ENCODE measurements around the gene MINK1.
"Not testable (repeated sequence)": the region's sequence is repeated elsewhere in the genome, so short reads cannot be mapped to it uniquely, and the experiment has no call there.

Gene MINK1

DNA sequence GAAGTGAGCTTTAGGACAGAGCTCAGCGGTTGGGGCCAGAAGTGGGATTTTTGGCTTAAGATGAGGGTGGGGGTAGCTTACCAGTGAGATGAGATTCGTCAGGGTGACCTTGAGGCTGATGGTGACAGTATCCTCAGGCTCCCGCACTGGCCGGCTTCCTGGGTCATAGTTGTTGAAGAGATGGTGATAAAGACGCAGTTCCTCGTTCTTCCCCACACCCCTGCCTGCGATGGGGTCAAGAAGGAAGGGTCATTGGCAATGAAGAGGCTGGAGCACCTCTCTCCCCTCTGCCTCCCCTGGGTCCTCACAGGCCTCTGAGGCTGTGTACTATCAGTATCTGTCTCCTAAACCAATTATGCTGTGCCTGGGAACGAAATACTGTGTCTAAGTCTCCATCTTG lies 69.4 kb downstream of the MINK1 start:
- H3K27me3 Mint-ChIP-seq (ENCODE audit: low read depth): no peaks in the 10 kb centered on the region
- TF ChIP-seq, protein P1, sequence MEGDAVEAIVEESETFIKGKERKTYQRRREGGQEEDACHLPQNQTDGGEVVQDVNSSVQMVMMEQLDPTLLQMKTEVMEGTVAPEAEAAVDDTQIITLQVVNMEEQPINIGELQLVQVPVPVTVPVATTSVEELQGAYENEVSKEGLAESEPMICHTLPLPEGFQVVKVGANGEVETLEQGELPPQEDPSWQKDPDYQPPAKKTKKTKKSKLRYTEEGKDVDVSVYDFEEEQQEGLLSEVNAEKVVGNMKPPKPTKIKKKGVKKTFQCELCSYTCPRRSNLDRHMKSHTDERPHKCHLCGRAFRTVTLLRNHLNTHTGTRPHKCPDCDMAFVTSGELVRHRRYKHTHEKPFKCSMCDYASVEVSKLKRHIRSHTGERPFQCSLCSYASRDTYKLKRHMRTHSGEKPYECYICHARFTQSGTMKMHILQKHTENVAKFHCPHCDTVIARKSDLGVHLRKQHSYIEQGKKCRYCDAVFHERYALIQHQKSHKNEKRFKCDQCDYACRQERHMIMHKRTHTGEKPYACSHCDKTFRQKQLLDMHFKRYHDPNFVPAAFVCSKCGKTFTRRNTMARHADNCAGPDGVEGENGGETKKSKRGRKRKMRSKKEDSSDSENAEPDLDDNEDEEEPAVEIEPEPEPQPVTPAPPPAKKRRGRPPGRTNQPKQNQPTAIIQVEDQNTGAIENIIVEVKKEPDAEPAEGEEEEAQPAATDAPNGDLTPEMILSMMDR (IDR thresholded peaks at IDR 0.05; ENCODE audit: unreplicated experiment in 3 of 3): no peak
- H3K36me3 Mint-ChIP-seq (ENCODE audit: low read depth): peaks cover 6% of the 10 kb centered on the region
- H3K4me1 Mint-ChIP-seq: peaks cover 15% of the 10 kb centered on the region
- peak overlapping the region in 2 of 3 experiments; percentile 10 to 41 for H3K27ac Mint-ChIP-seq
- no peaks in the 10 kb centered on the region for H3K9me3 Mint-ChIP-seq
- H3K4me3 Mint-ChIP-seq: no peak overlapping the region

GRCh38 chr17:4903051-4903818 lies 70.1 kb downstream of the MINK1 start, which contains the start of gene CHRNE:
Gene CHRNE, minus strand, starts transcription at chr17:4903098. Its CDS starts 35 bp downstream, at chr17:4903063.
- no peaks in the 10 kb centered on the region for H3K9me3 Mint-ChIP-seq
- H3K4me1 Mint-ChIP-seq: peaks cover 15% of the 10 kb centered on the region
- TF ChIP-seq, protein P1 (IDR thresholded peaks at IDR 0.05; ENCODE audit: unreplicated experiment in 3 of 3): peak; percentile 74 to 80 (median 75)
- no peaks in the 10 kb centered on the region for H3K27me3 Mint-ChIP-seq (ENCODE audit: low read depth)
- H3K27ac Mint-ChIP-seq: peak within 1 kb of the TSS; percentile 10 to 41 (median 12)
- peaks cover 6% of the 10 kb centered on the region for H3K36me3 Mint-ChIP-seq (ENCODE audit: low read depth)
- H3K4me3 Mint-ChIP-seq: peak within 1 kb of the TSS in 1 of 3 experiments; percentile 20

- peaks cover 15% of the 10 kb centered on the region for H3K4me1 Mint-ChIP-seq
Measured at GRCh38 chr17:4906642-4907041, 73.5 kb downstream of the MINK1 start.

DNA sequence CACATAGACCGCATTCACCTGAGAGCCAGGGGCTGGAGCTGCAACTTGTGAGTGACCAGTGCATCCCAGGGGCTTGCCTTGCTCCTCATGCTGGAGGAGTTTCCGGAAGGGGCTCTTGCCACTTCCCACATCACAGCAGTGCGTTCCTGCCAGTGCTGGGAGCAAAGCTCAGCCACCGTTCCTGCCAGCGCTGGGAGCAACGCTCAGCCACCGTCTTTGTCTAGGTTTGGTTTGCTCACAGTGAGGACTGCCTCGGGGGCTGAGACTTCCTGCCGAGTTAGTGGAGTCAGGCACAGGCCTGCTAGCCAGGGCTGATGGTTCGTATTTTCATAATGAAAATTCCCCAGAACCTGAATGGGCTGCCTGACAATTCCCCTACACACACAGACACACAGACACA lies 75.2 kb downstream of the MINK1 start:
- no peak overlapping the region for H3K27ac Mint-ChIP-seq
- H3K27me3 Mint-ChIP-seq (ENCODE audit: low read depth): no peaks in the 10 kb centered on the region
- TF ChIP-seq, protein P1 (IDR thresholded peaks at IDR 0.05; ENCODE audit: unreplicated experiment in 3 of 3): no peak
- H3K4me3 Mint-ChIP-seq: no peak overlapping the region
- H3K4me1 Mint-ChIP-seq: peaks cover 3% of the 10 kb centered on the region
- H3K9me3 Mint-ChIP-seq: no peaks in the 10 kb centered on the region
- H3K36me3 Mint-ChIP-seq (ENCODE audit: low read depth): no peaks in the 10 kb centered on the region

More at GRCh38 chr17:4906642-4907041, 73.5 kb downstream of the MINK1 start:
- not testable (repeated sequence) for H3K36me3 Mint-ChIP-seq (ENCODE audit: low read depth); H3K9me3 Mint-ChIP-seq; H3K27me3 Mint-ChIP-seq (ENCODE audit: low read depth); H3K4me3 Mint-ChIP-seq
- H3K27ac Mint-ChIP-seq: peak overlapping the region in 2 of 3 experiments; percentile 29 to 40

GRCh38 chr17:4908711-4909496 lies 75.8 kb downstream of the MINK1 start:
- Mint-ChIP-seq H3K4me1 (peaks cover 1% of the 10 kb centered on the region), H3K36me3 (ENCODE audit: low read depth) (no peaks in the 10 kb centered on the region), H3K4me3 (no peak overlapping the region), H3K9me3 (no peaks in the 10 kb centered on the region), H3K27me3 (ENCODE audit: low read depth) (no peaks in the 10 kb centered on the region), H3K27ac (no peak overlapping the region)
- TF ChIP-seq, protein P1 (IDR thresholded peaks at IDR 0.05; ENCODE audit: unreplicated experiment in 3 of 3): peak; percentile 74 to 80 (median 78)

DNA sequence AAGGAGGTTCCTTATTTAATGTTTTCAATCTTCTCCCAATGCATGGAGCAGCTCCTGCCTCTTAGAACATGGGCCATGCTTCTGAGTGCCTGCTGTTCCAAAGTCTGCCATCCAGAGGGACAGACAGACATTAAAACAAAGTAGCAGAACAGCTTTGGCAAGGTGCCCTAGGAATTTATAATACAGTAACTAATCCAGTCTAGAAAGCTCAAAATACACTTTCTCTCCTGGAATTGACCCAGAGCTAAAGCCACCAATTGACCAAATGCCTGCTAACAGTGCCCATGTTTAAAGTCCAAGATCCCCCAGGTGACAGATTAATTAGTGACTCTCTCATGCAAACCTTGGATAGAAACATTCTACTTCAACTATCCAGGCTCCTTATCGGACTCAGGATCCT lies 80.9 kb downstream of the MINK1 start:
- peak overlapping the region; percentile 82 to 88 (median 84) for H3K27ac Mint-ChIP-seq
- TF ChIP-seq, protein P1 (IDR thresholded peaks at IDR 0.05; ENCODE audit: unreplicated experiment in 3 of 3): no peak
- no peaks in the 10 kb centered on the region for H3K36me3 Mint-ChIP-seq (ENCODE audit: low read depth)
- H3K4me3 Mint-ChIP-seq: no peak overlapping the region
- H3K4me1 Mint-ChIP-seq: peaks cover 4% of the 10 kb centered on the region
- H3K27me3 Mint-ChIP-seq (ENCODE audit: low read depth): no peaks in the 10 kb centered on the region
- H3K9me3 Mint-ChIP-seq: no peaks in the 10 kb centered on the region

GRCh38 chr17:4914551-4914950 lies 81.4 kb downstream of the MINK1 start:
- H3K4me1 Mint-ChIP-seq; H3K27me3 Mint-ChIP-seq (ENCODE audit: low read depth); H3K4me3 Mint-ChIP-seq; H3K27ac Mint-ChIP-seq; H3K36me3 Mint-ChIP-seq (ENCODE audit: low read depth); H3K9me3 Mint-ChIP-seq: not testable (repeated sequence)
